Measurements from ENCODE around the gene WIPF1.

WIPF1 gene

GRCh38 chr2:174546519-174547506 is 50.8 kb downstream of the WIPF1 start:
- ChIA-PET CTCF (interaction anchor here (0.6 to 3.0 kb wide), 8 partner anchors 27 to 1143 kb away, joined by 3 to 17 read pairs (median 4); no protein-coding TSS in a partner anchor), POLR2A (ENCODE audit: low non-redundant PET) (no interaction called here)
- no peak for DNase-seq (ENCODE audit: low spot score)
- H3K27ac ChIP-seq = no peak overlapping the region
- TF ChIP-seq CTCF (conservative IDR thresholded peaks at IDR 0.05; ENCODE audit: low read depth) = no peak

GRCh38 chr2:174545240-174545639 is 52.4 kb downstream of the WIPF1 start:
- no peak for TF ChIP-seq CTCF (conservative IDR thresholded peaks at IDR 0.05; ENCODE audit: low read depth)
- ChIA-PET POLR2A (ENCODE audit: low non-redundant PET) (no interaction called here), CTCF (no interaction called here)
- DNase-seq (ENCODE audit: low spot score) = no peak
- no peak overlapping the region for H3K27ac ChIP-seq

- no peak for DNase-seq (ENCODE audit: low spot score)
- POLR2A ChIA-PET (ENCODE audit: low non-redundant PET) = no interaction called here
- TF ChIP-seq CTCF (conservative IDR thresholded peaks at IDR 0.05; ENCODE audit: low read depth) = no peak
- no peak overlapping the region for H3K27ac ChIP-seq
- CTCF ChIA-PET = interaction anchor here (0.9 kb wide), 1 partner anchor 43 kb away, joined by 3 read pairs; no protein-coding TSS in a partner anchor
Measured at GRCh38 chr2:174544802-174545201, 52.8 kb downstream of the WIPF1 start.

GRCh38 chr2:174544156-174544555 is 53.4 kb downstream of the WIPF1 start:
- no peak overlapping the region for H3K27ac ChIP-seq
- no peak for TF ChIP-seq CTCF (conservative IDR thresholded peaks at IDR 0.05; ENCODE audit: low read depth)
- POLR2A ChIA-PET (ENCODE audit: low non-redundant PET) = no interaction called here
- DNase-seq (ENCODE audit: low spot score) = no peak
- CTCF ChIA-PET = interaction anchor here (0.9 kb wide), 1 partner anchor 43 kb away, joined by 3 read pairs; no protein-coding TSS in a partner anchor

GRCh38 chr2:174540893-174541292 is 56.7 kb downstream of the WIPF1 start:
- ChIA-PET CTCF (interaction anchor here (0.6 kb wide), 1 partner anchor 1535 kb away, joined by 3 read pairs; no protein-coding TSS in a partner anchor), POLR2A (ENCODE audit: low non-redundant PET) (no interaction called here)
- no peak overlapping the region for H3K27ac ChIP-seq
- TF ChIP-seq CTCF (conservative IDR thresholded peaks at IDR 0.05; ENCODE audit: low read depth) = no peak
- no peak for DNase-seq (ENCODE audit: low spot score)

GRCh38 chr2:174535757-174536703 is 61.6 kb downstream of the WIPF1 start:
- H3K27ac ChIP-seq = no peak overlapping the region
- no peak for DNase-seq (ENCODE audit: low spot score)
- CTCF ChIA-PET = interaction anchor here (0.5 to 1.0 kb wide), 3 partner anchors 38 to 686 kb away, joined by 3 read pairs; no protein-coding TSS in a partner anchor
- no peak for TF ChIP-seq CTCF (conservative IDR thresholded peaks at IDR 0.05; ENCODE audit: low read depth)
- POLR2A ChIA-PET (ENCODE audit: low non-redundant PET) = no interaction called here
